Measurements from ENCODE around the gene PKIG. TPM values are rescaled to one million over a fixed set of nuclear protein-coding genes. Genes with fewer than 3 reads are reported as not detected.

The PKIG gene
- total RNA-seq, 1 experiment from 2014 or later = 64.9 TPM

- H3K4me3 ChIP-seq (ENCODE audit: low read depth, low read length, poor library complexity, severe bottlenecking) = no peak overlapping the region
- ChIA-PET CTCF (no interaction called here), POLR2A (ENCODE audit: low non-redundant PET) (no interaction called here)
- TF ChIP-seq, protein P1, sequence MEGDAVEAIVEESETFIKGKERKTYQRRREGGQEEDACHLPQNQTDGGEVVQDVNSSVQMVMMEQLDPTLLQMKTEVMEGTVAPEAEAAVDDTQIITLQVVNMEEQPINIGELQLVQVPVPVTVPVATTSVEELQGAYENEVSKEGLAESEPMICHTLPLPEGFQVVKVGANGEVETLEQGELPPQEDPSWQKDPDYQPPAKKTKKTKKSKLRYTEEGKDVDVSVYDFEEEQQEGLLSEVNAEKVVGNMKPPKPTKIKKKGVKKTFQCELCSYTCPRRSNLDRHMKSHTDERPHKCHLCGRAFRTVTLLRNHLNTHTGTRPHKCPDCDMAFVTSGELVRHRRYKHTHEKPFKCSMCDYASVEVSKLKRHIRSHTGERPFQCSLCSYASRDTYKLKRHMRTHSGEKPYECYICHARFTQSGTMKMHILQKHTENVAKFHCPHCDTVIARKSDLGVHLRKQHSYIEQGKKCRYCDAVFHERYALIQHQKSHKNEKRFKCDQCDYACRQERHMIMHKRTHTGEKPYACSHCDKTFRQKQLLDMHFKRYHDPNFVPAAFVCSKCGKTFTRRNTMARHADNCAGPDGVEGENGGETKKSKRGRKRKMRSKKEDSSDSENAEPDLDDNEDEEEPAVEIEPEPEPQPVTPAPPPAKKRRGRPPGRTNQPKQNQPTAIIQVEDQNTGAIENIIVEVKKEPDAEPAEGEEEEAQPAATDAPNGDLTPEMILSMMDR (conservative IDR thresholded peaks at IDR 0.05; ENCODE audit: low read depth, low read length) = no peak
- TF ChIP-seq EZH2 (IDR thresholded peaks at IDR 0.05; ENCODE audit: borderline replicate concordance, low read depth, low read length, poor library complexity, severe bottlenecking) = no peak
- H3K4me1 ChIP-seq (ENCODE audit: insufficient read depth, low read length, poor library complexity, severe bottlenecking) = peaks cover 11% of the 10 kb centered on the region
- no peak for DNase-seq (ENCODE audit: low spot score)
- no peaks in the 10 kb centered on the region for H3K9me3 ChIP-seq (ENCODE audit: low read depth, low read length, poor library complexity, severe bottlenecking)
- no TSS peak for BruUV-seq (replicated peaks)
- intact Hi-C loops (cut with micrococcal nuclease; ENCODE audit: unreplicated experiment) = no loop called here
- no peak overlapping the region for H3K27ac ChIP-seq (ENCODE audit: low read depth, low read length, poor library complexity, severe bottlenecking)
- H3K36me3 ChIP-seq (ENCODE audit: insufficient read depth, low read length, poor library complexity, severe bottlenecking) = no peaks in the 10 kb centered on the region
- H3K27me3 ChIP-seq (replicated peaks; ENCODE audit: insufficient read depth, low read depth, low read length, poor library complexity) = no peaks in the 10 kb centered on the region
Observed at GRCh38 chr20:44536175-44536574, 46.2 kb upstream of the PKIG start.

GRCh38 chr20:44537993-44538392 lies 44.4 kb upstream of the PKIG start:
- intact Hi-C loops (cut with micrococcal nuclease; ENCODE audit: unreplicated experiment) = no loop called here
- Histone ChIP-seq H3K36me3 (ENCODE audit: insufficient read depth, low read length, poor library complexity, severe bottlenecking) (no peaks in the 10 kb centered on the region), H3K27me3 (replicated peaks; ENCODE audit: insufficient read depth, low read depth, low read length, poor library complexity) (no peaks in the 10 kb centered on the region), H3K4me3 (ENCODE audit: low read depth, low read length, poor library complexity, severe bottlenecking) (no peak overlapping the region), H3K9me3 (ENCODE audit: low read depth, low read length, poor library complexity, severe bottlenecking) (no peaks in the 10 kb centered on the region), H3K4me1 (ENCODE audit: insufficient read depth, low read length, poor library complexity, severe bottlenecking) (peaks cover 5% of the 10 kb centered on the region), H3K27ac (ENCODE audit: low read depth, low read length, poor library complexity, severe bottlenecking) (no peak overlapping the region)
- TF ChIP-seq EZH2 (IDR thresholded peaks at IDR 0.05; ENCODE audit: borderline replicate concordance, low read depth, low read length, poor library complexity, severe bottlenecking) = no peak
- TF ChIP-seq, protein P1 (conservative IDR thresholded peaks at IDR 0.05; ENCODE audit: low read depth, low read length) = no peak; the same call in 1 of the 2 replicates
- no TSS peak for BruUV-seq (replicated peaks)
- ChIA-PET CTCF (no interaction called here), POLR2A (ENCODE audit: low non-redundant PET) (no interaction called here)
- DNase-seq (ENCODE audit: low spot score) = no peak

DNA sequence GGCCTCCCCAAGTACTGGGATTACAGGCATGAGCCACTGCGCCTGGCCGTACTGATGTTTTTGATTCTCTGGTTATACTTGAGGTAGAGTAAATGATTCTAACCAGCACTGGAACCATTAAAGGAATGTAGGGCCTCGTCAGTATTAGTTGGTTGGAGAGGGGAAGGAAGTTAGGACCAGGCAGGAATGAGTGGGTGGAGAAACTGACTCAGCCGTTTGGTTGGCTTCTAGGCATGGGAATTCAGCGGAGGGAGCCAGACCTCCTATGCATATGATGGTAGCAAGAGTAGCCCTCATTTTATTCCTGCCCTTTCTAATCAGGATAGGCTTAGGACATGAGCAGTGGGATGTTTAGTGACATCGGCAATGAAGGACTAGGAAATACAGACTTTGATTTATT lies 41.5 kb upstream of the PKIG start:
- BruUV-seq (replicated peaks) = no TSS peak
- peak; percentile 30 for DNase-seq (ENCODE audit: low spot score)
- H3K27me3 ChIP-seq (replicated peaks; ENCODE audit: insufficient read depth, low read depth, low read length, poor library complexity) = no peaks in the 10 kb centered on the region
- H3K4me1 ChIP-seq (ENCODE audit: insufficient read depth, low read length, poor library complexity, severe bottlenecking) = peaks cover 5% of the 10 kb centered on the region
- ChIA-PET POLR2A (ENCODE audit: low non-redundant PET) (interaction anchor here (0.6 kb wide), 1 partner anchor 297 kb away, joined by 4 read pairs; no protein-coding TSS in a partner anchor), CTCF (no interaction called here)
- no peak overlapping the region for H3K27ac ChIP-seq (ENCODE audit: low read depth, low read length, poor library complexity, severe bottlenecking)
- H3K36me3 ChIP-seq (ENCODE audit: insufficient read depth, low read length, poor library complexity, severe bottlenecking) = no peaks in the 10 kb centered on the region
- H3K4me3 ChIP-seq (ENCODE audit: low read depth, low read length, poor library complexity, severe bottlenecking) = no peak overlapping the region
- no peaks in the 10 kb centered on the region for H3K9me3 ChIP-seq (ENCODE audit: low read depth, low read length, poor library complexity, severe bottlenecking)
- TF ChIP-seq, protein P1 (conservative IDR thresholded peaks at IDR 0.05; ENCODE audit: low read depth, low read length) = no peak
- TF ChIP-seq EZH2 (IDR thresholded peaks at IDR 0.05; ENCODE audit: borderline replicate concordance, low read depth, low read length, poor library complexity, severe bottlenecking) = no peak
- intact Hi-C loops (cut with micrococcal nuclease; ENCODE audit: unreplicated experiment) = no loop called here

All from A673 (cell line).